Measurements from ENCODE around the gene PCDHAC1.
"Not testable (repeated sequence)": the region's sequence is repeated elsewhere in the genome, so short reads cannot be mapped to it uniquely, and the experiment has no call there.

The PCDHAC1 gene

GRCh38 chr5:140925806-140926442, at the start of gene PCDHAC1:
TSS of gene PCDHAC1 (plus strand) at chr5:140926299. CDS start at chr5:140926893, 594 bp downstream.
- no peak for DNase-seq

- not testable (repeated sequence) for DNase-seq
These were observed 49.4 kb upstream of the PCDHAC1 start for GRCh38 chr5:140876541-140877261.

- DNase-seq: no peak
These were observed 48.9 kb upstream of the PCDHAC1 start for GRCh38 chr5:140877262-140877581.

GRCh38 chr5:140881889-140882590, 44.1 kb upstream of the PCDHAC1 start, which contains the start of gene PCDHA13:
TSS of gene PCDHA13 (plus strand) at chr5:140882124. CDS start at chr5:140882269, 145 bp downstream.
- no peak for DNase-seq

GRCh38 chr5:140882591-140882899, 43.6 kb upstream of the PCDHAC1 start:
- no peak for DNase-seq

- no peak for DNase-seq
These were observed 42.7 kb upstream of the PCDHAC1 start for GRCh38 chr5:140883373-140883772.

GRCh38 chr5:140883927-140884697, 42.0 kb upstream of the PCDHAC1 start:
- no peak for DNase-seq

- no peak for DNase-seq
These were observed 9.8 kb upstream of the PCDHAC1 start for GRCh38 chr5:140916325-140916724.

- DNase-seq: no peak
These were observed 2.5 kb upstream of the PCDHAC1 start for GRCh38 chr5:140923601-140924000.

GRCh38 chr5:140926443-140927227, 536 bp downstream of the PCDHAC1 start:
- DNase-seq: peak; percentile 11

- no peak for DNase-seq
These were observed 1.1 kb downstream of the PCDHAC1 start for GRCh38 chr5:140927228-140927573.

GRCh38 chr5:140934964-140935606, 9.0 kb downstream of the PCDHAC1 start:
- no peak for DNase-seq

- DNase-seq: no peak
These were observed 20.5 kb downstream of the PCDHAC1 start for GRCh38 chr5:140946578-140946977.

- DNase-seq: no peak
These were observed 25.5 kb downstream of the PCDHAC1 start for GRCh38 chr5:140951636-140952035.

- no peak for DNase-seq
These were observed 27.1 kb downstream of the PCDHAC1 start for GRCh38 chr5:140953234-140953633.

- no peak for DNase-seq
These were observed 36.1 kb downstream of the PCDHAC1 start for GRCh38 chr5:140962190-140962589.

GRCh38 chr5:140964356-140964755, 38.3 kb downstream of the PCDHAC1 start:
- DNase-seq: no peak

- no peak for DNase-seq
These were observed 39.8 kb downstream of the PCDHAC1 start for GRCh38 chr5:140965905-140966292.

GRCh38 chr5:140966293-140967225, 40.5 kb downstream of the PCDHAC1 start, which contains the start of gene PCDHAC2:
TSS of gene PCDHAC2 (plus strand) at chr5:140966476. CDS start at chr5:140966767, 291 bp downstream.
- DNase-seq: no peak

- DNase-seq: no peak
These were observed 41.3 kb downstream of the PCDHAC1 start for GRCh38 chr5:140967226-140967893.
